ENCODE results near the gene ITGB3.

The ITGB3 gene
- 0 to 0.42 (median 0) reads per million in 9 experiments for total RNA-seq

DNA sequence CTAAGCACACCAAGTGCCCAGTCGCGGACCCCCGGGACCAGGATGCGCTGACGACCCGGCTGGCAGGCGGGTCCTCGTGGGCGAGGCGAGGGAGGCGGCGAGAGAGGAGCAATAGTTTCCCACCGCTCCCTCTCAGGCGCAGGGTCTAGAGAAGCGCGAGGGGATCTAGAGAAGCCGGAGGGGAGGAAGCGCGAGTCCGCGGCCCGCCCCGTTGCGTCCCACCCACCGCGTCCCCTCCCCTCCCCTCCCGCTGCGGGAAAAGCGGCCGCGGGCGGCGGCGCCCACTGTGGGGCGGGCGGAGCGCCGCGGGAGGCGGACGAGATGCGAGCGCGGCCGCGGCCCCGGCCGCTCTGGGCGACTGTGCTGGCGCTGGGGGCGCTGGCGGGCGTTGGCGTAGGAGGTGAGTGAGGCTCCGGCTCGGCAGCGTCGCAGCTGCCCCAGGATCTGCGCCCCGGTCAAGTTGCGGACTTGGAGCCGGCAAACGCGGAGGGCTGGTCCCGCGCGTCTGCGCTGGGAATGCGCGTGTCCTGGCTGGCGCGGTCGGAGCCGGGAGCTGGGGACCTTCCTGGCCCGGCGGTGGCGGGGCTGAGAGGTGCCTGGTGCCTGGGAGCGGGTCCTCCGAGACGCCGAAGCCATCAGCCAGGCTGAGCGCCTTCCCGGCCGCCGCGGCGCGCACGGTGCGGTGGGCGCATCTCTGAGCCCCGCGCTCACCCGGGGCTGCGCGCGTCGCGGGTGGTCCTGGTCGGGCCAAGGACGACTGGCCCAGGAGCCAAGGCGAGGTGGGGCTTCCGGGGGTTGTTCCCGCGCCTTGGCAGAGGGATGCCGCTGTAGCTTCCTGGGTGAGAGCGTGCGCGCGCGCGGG lies at the start of gene ITGB3:
Gene ITGB3 (plus strand): TSS at position 287 of the 862 bp plus-strand sequence. CDS start 35 bp downstream, at position 322.
- Mint-ChIP-seq H3K27ac (no peak within 1 kb of the TSS), H3K4me3 (peak within 1 kb of the TSS; percentile 82 to 90)

GRCh38 chr17:47203984-47204721 lies 49.5 kb upstream of the ITGB3 start:
- H3K27me3 Mint-ChIP-seq: no peaks in the 10 kb centered on the region
- no peaks in the 10 kb centered on the region for H3K36me3 Mint-ChIP-seq (ENCODE audit: insufficient read depth)
- peak overlapping the region; percentile 76 to 83 for H3K4me3 Mint-ChIP-seq
- ATAC-seq (replicated peaks) (peak; percentile 61), DNase-seq (peak; percentile 26 to 39 (median 31))
- peak overlapping the region; percentile 57 to 95 for H3K27ac Mint-ChIP-seq
- no peaks in the 10 kb centered on the region for H3K9me3 Mint-ChIP-seq
- H3K4me1 Mint-ChIP-seq (ENCODE audit: low read depth in 2 of 2): peaks cover 40 to 48% of the 10 kb centered on the region in 2 donors

More for the DNA sequence above, at the start of gene ITGB3:
- ATAC-seq (replicated peaks) (peak; percentile 98), DNase-seq (peak; percentile 54 to 62 (median 60))
- H3K27me3 Mint-ChIP-seq: peaks cover 51 to 61% of the 10 kb centered on the region in 2 donors
- H3K36me3 Mint-ChIP-seq (ENCODE audit: insufficient read depth): no peaks in the 10 kb centered on the region
- peaks cover 10 to 13% of the 10 kb centered on the region in 2 donors for H3K4me1 Mint-ChIP-seq (ENCODE audit: low read depth in 2 of 2)
- no peaks in the 10 kb centered on the region for H3K9me3 Mint-ChIP-seq

DNA sequence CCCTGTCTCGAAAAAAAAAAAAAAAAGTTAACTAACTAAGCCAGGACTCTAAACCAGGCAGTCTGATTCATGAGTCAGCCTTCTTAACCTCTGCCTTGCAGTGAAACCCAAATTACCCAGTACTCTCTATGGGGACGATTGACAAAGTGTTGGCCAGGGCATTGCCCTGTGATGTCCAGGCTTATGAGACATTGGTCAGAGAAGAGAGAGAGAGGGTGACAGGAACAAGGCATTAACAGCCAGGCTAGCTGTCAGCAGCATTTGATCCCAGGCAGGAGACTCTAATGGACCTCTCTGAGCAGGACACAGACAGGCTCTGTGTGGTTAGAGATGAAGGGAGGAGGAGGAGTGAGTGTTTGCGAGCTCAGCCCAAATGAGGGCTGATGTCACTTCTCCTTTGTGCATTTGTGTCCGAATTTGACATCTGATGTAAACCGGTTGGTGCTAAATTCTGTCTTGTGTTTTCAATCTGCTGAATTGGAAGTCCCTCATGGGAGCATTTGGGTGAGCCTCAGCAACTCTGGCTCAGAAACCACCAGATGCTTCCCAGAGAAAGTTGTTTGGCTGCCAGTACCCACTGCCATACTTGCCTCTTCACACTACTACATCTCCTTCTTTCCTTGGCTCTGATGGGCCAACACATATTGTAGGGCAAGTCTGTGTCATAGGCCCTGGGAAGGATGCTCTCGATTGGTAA lies 48.8 kb upstream of the ITGB3 start:
- Mint-ChIP-seq H3K36me3 (ENCODE audit: insufficient read depth) (no peaks in the 10 kb centered on the region), H3K27ac (peak overlapping the region; percentile 57 to 95), H3K9me3 (no peaks in the 10 kb centered on the region), H3K4me3 (peak overlapping the region; percentile 76 to 83), H3K27me3 (no peaks in the 10 kb centered on the region), H3K4me1 (ENCODE audit: low read depth in 2 of 2) (peaks cover 40 to 52% of the 10 kb centered on the region in 2 donors)
- peak in 2 of 3 experiments; percentile 18 to 42 for DNase-seq
- ATAC-seq (replicated peaks): peak; percentile 66

DNA sequence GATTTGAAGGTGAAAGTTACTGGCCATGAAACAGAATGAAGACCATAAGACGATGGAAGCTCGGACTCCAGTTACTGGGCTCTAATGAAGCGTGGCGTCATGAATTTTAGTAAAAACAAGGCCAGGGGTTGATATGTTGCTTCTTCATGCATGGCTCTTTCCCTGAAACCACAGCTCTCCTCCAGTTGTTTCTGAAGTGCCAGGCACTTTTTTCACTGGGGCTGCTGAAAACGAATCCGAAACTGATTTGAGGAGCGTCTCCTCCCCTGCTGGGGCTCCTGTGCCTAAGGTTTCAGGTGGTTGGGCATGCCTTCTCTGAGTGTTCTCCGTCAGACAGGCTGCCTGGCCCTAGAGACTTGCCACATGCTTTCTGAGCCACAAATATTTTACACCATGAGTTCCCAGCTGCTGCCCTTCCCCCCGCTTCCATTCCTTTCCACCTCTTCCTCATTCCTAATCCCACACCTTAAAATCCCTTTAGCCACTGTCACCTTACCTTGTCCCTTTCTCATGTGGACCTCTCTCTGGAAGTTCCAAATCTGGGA lies 48.1 kb upstream of the ITGB3 start:
- Mint-ChIP-seq H3K36me3 (ENCODE audit: insufficient read depth) (no peaks in the 10 kb centered on the region), H3K4me1 (ENCODE audit: low read depth in 2 of 2) (peaks cover 38 to 51% of the 10 kb centered on the region in 2 donors), H3K27ac (peak overlapping the region; percentile 57 to 95), H3K4me3 (peak overlapping the region; percentile 76 to 83), H3K27me3 (no peaks in the 10 kb centered on the region), H3K9me3 (no peaks in the 10 kb centered on the region)
- peak; percentile 75 for ATAC-seq (replicated peaks)
- DNase-seq: peak; percentile 51 to 58 (median 53)

GRCh38 chr17:47207143-47208067 lies 46.2 kb upstream of the ITGB3 start:
- Mint-ChIP-seq H3K27ac (peak overlapping the region; percentile 57 to 95), H3K4me1 (ENCODE audit: low read depth in 2 of 2) (peaks cover 37 to 50% of the 10 kb centered on the region in 2 donors)
- DNase-seq: no peak

GRCh38 chr17:47208744-47209488 lies 44.7 kb upstream of the ITGB3 start, which contains the start of gene MYL4:
TSS of gene MYL4 (plus strand) at chr17:47209348. CDS start at chr17:47209423, 75 bp downstream.
- H3K9me3 Mint-ChIP-seq: no peaks in the 10 kb centered on the region
- no peak within 1 kb of the TSS for H3K27ac Mint-ChIP-seq
- peaks cover 31 to 40% of the 10 kb centered on the region in 2 donors for H3K4me1 Mint-ChIP-seq (ENCODE audit: low read depth in 2 of 2)
- H3K4me3 Mint-ChIP-seq: no peak within 1 kb of the TSS
- H3K27me3 Mint-ChIP-seq: no peaks in the 10 kb centered on the region
- ATAC-seq (replicated peaks): no peak
- peaks cover 3% of the 10 kb centered on the region for H3K36me3 Mint-ChIP-seq (ENCODE audit: insufficient read depth)
- no peak for DNase-seq

More at GRCh38 chr17:47207143-47208067, 46.2 kb upstream of the ITGB3 start:
- H3K27me3 Mint-ChIP-seq: no peaks in the 10 kb centered on the region
- peaks cover 3% of the 10 kb centered on the region for H3K36me3 Mint-ChIP-seq (ENCODE audit: insufficient read depth)
- no peaks in the 10 kb centered on the region for H3K9me3 Mint-ChIP-seq
- no peak for ATAC-seq (replicated peaks)
- H3K4me3 Mint-ChIP-seq: no peak overlapping the region

GRCh38 chr17:47209499-47209898 lies 44.1 kb upstream of the ITGB3 start:
- peaks cover 3% of the 10 kb centered on the region for H3K36me3 Mint-ChIP-seq (ENCODE audit: insufficient read depth)
- H3K9me3 Mint-ChIP-seq: no peaks in the 10 kb centered on the region
- ATAC-seq (replicated peaks) (no peak), DNase-seq (no peak)
- H3K27me3 Mint-ChIP-seq: no peaks in the 10 kb centered on the region
- H3K4me3 Mint-ChIP-seq: no peak overlapping the region
- no peak overlapping the region for H3K27ac Mint-ChIP-seq
- H3K4me1 Mint-ChIP-seq (ENCODE audit: low read depth in 2 of 2): peaks cover 26 to 34% of the 10 kb centered on the region in 2 donors

DNA sequence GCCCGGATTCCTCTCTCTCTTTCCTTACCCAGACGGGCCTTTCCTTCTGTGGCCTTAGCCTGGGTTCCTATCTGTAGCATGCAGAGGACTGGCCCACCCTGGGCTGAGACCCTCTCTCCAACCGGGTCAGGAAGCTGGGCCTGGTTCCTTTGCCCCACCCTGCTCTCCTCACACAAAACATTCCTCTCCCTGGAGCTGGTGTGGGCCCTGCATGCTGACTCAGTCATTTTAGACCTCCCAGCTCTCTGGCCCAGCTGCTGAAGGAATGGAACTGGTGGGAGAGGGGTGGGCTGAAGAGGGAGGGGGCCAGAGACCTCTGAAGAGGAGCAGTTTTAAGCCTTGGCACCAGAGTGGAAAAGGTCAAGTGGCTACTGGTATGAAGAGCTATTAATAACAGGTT lies 43.5 kb upstream of the ITGB3 start:
- H3K27ac Mint-ChIP-seq: no peak overlapping the region

DNA sequence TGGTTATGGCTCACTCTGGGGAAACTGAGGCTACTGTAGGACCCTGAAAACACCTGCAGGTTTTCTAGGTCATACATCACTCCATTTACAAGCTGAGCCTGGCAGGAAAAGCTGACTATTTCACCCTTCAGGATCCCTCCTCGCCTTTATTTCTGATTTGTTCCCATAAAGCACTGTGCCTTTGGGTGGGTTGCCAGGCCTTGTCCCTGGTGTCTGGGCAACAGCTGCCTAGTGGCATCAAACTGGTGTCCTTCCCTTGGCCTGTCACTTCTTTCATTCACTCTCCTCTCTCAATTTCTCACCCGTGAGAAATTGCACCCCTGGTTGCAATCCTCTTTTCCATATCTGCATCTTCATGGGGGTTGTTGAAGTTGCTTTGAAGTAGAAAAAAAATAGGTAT lies 42.8 kb upstream of the ITGB3 start:
- H3K27ac Mint-ChIP-seq: peak overlapping the region; percentile 4 to 29
- no peaks in the 10 kb centered on the region for H3K27me3 Mint-ChIP-seq
- H3K36me3 Mint-ChIP-seq (ENCODE audit: insufficient read depth): peaks cover 3% of the 10 kb centered on the region
- no peaks in the 10 kb centered on the region for H3K9me3 Mint-ChIP-seq
- H3K4me3 Mint-ChIP-seq: no peak overlapping the region
- no peak for DNase-seq
- ATAC-seq (replicated peaks): no peak
- peaks cover 13 to 21% of the 10 kb centered on the region in 2 donors for H3K4me1 Mint-ChIP-seq (ENCODE audit: low read depth in 2 of 2)

More for the DNA sequence above, 43.5 kb upstream of the ITGB3 start:
- Mint-ChIP-seq H3K4me3 (no peak overlapping the region), H3K4me1 (ENCODE audit: low read depth in 2 of 2) (peaks cover 20 to 28% of the 10 kb centered on the region in 2 donors), H3K9me3 (no peaks in the 10 kb centered on the region), H3K36me3 (ENCODE audit: insufficient read depth) (peaks cover 3% of the 10 kb centered on the region), H3K27me3 (no peaks in the 10 kb centered on the region)
- no peak for ATAC-seq (replicated peaks)
- DNase-seq: no peak

DNA sequence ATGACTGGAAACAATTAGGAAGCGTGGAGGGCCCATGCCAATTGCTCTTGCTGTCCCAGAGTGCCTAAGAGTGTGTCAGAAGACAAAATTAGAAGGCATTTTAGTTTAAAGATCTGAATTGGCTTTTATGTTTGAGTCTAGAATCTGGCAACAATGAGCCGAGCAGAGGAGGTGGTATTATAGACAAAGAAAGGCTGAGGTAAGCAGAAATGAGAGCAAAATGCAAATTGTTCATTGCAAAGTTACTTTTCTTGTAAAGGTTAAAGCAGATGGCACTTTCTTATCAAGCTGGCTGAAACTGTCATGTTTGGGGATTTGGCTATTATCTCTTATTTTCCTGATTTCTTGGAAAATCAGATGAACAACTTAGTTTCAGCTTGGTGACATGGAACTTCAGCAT lies 41.2 kb upstream of the ITGB3 start:
- peaks cover 8 to 16% of the 10 kb centered on the region in 2 donors for H3K4me1 Mint-ChIP-seq (ENCODE audit: low read depth in 2 of 2)
- H3K27me3 Mint-ChIP-seq: no peaks in the 10 kb centered on the region
- no peak for ATAC-seq (replicated peaks)
- no peaks in the 10 kb centered on the region for H3K9me3 Mint-ChIP-seq
- H3K27ac Mint-ChIP-seq: peak overlapping the region in 1 of 2 donors; percentile 14
- H3K36me3 Mint-ChIP-seq (ENCODE audit: insufficient read depth): peaks cover 3% of the 10 kb centered on the region
- DNase-seq: no peak
- H3K4me3 Mint-ChIP-seq: no peak overlapping the region

DNA sequence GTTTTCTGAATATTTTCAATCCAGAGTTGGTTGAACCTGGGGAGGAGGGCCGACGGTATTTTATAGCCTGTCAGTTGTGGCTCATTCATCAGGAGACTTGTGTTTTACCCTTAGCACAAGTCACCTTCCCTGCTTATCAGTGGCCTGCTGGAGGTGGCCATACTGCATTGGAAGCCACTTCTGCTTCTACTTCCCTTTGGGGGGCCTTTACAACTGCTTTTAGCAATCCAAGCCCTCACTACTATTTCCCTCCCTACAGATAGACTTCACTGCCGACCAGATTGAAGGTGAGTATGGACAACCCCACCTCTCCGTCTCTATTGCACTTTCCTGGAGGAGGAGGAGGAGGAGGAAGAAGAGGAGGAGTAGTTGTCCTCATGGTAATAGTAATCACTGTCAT lies 40.1 kb upstream of the ITGB3 start:
- Mint-ChIP-seq H3K27ac (no peak overlapping the region), H3K9me3 (no peaks in the 10 kb centered on the region), H3K4me3 (no peak overlapping the region), H3K36me3 (ENCODE audit: insufficient read depth) (peaks cover 3% of the 10 kb centered on the region), H3K4me1 (ENCODE audit: low read depth in 2 of 2) (peaks cover 7 to 20% of the 10 kb centered on the region in 2 donors), H3K27me3 (no peaks in the 10 kb centered on the region)
- ATAC-seq (replicated peaks): no peak
- DNase-seq: no peak
